K562 (cell line): ENCODE results near the gene EXOSC6.

Experiments used
- BHLHE40 ChIP-seq: IDR thresholded peaks from 2 replicates; pipeline ENCODE4 v1.6.1; 2011; ENCODE audit warnings: low read length, improper control_type of control experiment
- CREB1 ChIP-seq, 2 experiments: sonication (generic) in 1 of 2; formaldehyde crosslinking in 1 of 2; IDR thresholded peaks; 2 replicates each; pipeline versions ENCODE4 v1.6.1 to v1.8.0; 2012 to 2022; ENCODE audit warnings: inconsistent platforms in 1 of 2, mild to moderate bottlenecking in 1 of 2, missing genetic modification reagents in 1 of 2, moderate library complexity in 1 of 2
- EZH2 ChIP-seq: IDR thresholded peaks from 2 replicates; pipeline ENCODE4 v1.6.1; 2012; ENCODE audit warnings: low read depth, mild to moderate bottlenecking, inconsistent platforms, low read length, borderline replicate concordance
- PHF20 ChIP-seq: fragments of 450-650 bp; IDR thresholded peaks from 2 replicates; pipeline ENCODE4 v1.6.1; 2018; ENCODE audit not compliant: partially characterized antibody
- TAF1 ChIP-seq: IDR thresholded peaks from 2 replicates; pipeline ENCODE4 v1.6.1; 2011; ENCODE audit warnings: mild to moderate bottlenecking, low read length, moderate library complexity; ENCODE audit not compliant: insufficient read depth, control insufficient read depth, severe bottlenecking; ENCODE audit errors: extremely low read depth
- ZKSCAN1 ChIP-seq: fragments of 150-350 bp; IDR thresholded peaks from 2 replicates; pipeline ENCODE4 v1.6.1; 2016; ENCODE audit warnings: low read depth, low read length
- ZNF121 ChIP-seq: sonication (generic); formaldehyde crosslinking; conservative IDR thresholded peaks from 2 replicates; pipeline ENCODE4 v1.8.0; 2022; ENCODE audit warnings: missing genetic modification reagents
- ZNF696 ChIP-seq: fragments of 250-450 bp; sonication (Bioruptor Pico); conservative IDR thresholded peaks from 2 replicates; pipeline ENCODE4 v1.4.0; 2020; ENCODE audit warnings: mild to moderate bottlenecking, moderate library complexity
- TF ChIP-seq, protein P1 (sequence below): sonication (generic); formaldehyde crosslinking; IDR thresholded peaks from 2 replicates; pipeline ENCODE4 v1.8.1; 2023; ENCODE audit warnings: mild to moderate bottlenecking, missing genetic modification reagents
- TF ChIP-seq, protein P2 (sequence below), 2 experiments: fragments of 450-650 bp; formaldehyde crosslinking in 1 of 2; IDR thresholded peaks; 2 replicates each; pipeline versions ENCODE4 v1.4.0 to v1.6.1; 2014 to 2020; ENCODE audit warnings: mild to moderate bottlenecking in 2 of 2, borderline replicate concordance in 1 of 2, low read depth in 1 of 2

DNA sequence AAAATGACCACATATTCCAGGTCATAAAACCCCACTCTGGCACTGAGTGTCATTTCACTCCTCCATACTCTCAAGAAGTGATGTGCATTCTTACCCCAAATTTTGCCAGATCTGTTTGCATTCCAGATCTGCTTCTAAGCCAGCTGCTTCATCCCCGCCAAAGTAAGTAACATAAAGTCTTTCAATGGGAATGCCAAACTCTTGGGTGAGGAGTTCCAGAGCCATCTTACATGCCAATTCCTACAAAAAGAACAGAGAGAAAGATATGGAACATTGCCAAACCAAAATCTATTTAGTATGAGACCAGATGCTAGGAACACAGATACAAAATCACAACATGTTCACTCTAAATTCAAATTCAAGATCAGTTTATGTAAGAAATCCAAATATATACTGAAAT is 24.7 kb upstream of the EXOSC6 start:
- TF ChIP-seq, protein P1, sequence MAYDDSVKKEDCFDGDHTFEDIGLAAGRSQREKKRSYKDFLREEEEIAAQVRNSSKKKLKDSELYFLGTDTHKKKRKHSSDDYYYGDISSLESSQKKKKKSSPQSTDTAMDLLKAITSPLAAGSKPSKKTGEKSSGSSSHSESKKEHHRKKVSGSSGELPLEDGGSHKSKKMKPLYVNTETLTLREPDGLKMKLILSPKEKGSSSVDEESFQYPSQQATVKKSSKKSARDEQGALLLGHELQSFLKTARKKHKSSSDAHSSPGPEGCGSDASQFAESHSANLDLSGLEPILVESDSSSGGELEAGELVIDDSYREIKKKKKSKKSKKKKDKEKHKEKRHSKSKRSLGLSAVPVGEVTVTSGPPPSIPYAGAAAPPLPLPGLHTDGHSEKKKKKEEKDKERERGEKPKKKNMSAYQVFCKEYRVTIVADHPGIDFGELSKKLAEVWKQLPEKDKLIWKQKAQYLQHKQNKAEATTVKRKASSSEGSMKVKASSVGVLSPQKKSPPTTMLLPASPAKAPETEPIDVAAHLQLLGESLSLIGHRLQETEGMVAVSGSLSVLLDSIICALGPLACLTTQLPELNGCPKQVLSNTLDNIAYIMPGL (CRISPR knock-in tag): no peak
- TF ChIP-seq PHF20: no peak
- TF ChIP-seq ZKSCAN1: no peak
- TF ChIP-seq TAF1: no peak
- no peak for TF ChIP-seq ZNF121 (CRISPR knock-in tag)
- no peak for TF ChIP-seq BHLHE40
- TF ChIP-seq, protein P2, sequence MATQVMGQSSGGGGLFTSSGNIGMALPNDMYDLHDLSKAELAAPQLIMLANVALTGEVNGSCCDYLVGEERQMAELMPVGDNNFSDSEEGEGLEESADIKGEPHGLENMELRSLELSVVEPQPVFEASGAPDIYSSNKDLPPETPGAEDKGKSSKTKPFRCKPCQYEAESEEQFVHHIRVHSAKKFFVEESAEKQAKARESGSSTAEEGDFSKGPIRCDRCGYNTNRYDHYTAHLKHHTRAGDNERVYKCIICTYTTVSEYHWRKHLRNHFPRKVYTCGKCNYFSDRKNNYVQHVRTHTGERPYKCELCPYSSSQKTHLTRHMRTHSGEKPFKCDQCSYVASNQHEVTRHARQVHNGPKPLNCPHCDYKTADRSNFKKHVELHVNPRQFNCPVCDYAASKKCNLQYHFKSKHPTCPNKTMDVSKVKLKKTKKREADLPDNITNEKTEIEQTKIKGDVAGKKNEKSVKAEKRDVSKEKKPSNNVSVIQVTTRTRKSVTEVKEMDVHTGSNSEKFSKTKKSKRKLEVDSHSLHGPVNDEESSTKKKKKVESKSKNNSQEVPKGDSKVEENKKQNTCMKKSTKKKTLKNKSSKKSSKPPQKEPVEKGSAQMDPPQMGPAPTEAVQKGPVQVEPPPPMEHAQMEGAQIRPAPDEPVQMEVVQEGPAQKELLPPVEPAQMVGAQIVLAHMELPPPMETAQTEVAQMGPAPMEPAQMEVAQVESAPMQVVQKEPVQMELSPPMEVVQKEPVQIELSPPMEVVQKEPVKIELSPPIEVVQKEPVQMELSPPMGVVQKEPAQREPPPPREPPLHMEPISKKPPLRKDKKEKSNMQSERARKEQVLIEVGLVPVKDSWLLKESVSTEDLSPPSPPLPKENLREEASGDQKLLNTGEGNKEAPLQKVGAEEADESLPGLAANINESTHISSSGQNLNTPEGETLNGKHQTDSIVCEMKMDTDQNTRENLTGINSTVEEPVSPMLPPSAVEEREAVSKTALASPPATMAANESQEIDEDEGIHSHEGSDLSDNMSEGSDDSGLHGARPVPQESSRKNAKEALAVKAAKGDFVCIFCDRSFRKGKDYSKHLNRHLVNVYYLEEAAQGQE (IDR thresholded peaks at IDR 0.05; ENCODE audit: borderline replicate concordance): no peak
- TF ChIP-seq, protein P2 (CRISPR knock-in tag; IDR thresholded peaks at IDR 0.05; ENCODE audit: low read depth): no peak
- TF ChIP-seq EZH2: no peak
- TF ChIP-seq ZNF696 (CRISPR knock-in tag): no peak
- TF ChIP-seq CREB1 (IDR thresholded peaks at IDR 0.05): no peak
- no peak for TF ChIP-seq CREB1 (CRISPR knock-in tag; IDR thresholded peaks at IDR 0.05)
